ENCODE data around the gene TMBIM1. TPM values are rescaled to one million over a fixed set of nuclear protein-coding genes. Genes with fewer than 3 reads are reported as not detected.
A peak's percentile ranks its signal among the peaks of the same experiment; 100 is the strongest.

Gene TMBIM1
- total and polyA plus RNA-seq, 12 donors: 25.7 to 293 (median 198) TPM

DNA sequence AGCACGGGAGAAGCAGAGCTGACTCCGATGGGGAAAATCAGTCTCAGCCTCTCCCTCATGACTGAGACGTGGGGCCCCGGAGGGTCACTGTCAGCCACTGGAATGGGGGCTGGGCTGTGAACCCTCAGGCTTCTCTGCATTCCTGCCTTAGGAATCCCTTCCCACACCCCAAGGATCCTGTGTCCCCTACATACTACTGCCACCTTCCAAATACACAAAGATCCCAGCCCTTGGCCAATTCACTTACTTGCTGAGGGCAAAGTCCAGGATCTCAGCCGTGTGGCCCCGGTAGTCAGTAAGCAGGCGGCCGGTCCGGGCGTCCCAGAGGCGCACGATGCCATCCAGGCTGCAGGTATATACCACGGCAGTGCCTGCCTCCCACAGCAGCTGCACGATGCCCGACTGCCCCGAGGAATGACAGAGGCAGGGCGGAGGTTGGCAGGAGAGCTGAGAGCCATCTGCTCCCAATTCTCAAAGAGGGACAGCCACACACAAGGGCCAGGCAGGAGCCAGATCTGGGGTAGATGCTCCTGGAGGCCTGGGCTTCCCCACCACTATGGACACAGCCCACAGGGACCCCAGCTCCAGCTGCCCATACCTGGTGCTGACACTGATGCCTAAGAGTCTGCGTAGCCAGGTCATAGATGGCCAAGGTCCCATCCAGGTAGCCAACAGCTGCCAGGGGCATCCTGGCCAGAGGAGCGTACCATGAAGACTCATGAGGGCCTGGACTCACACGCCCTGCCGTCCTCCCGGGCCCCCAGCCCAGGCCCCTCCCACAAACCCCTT, 27.3 kb downstream of the TMBIM1 start:
- Histone ChIP-seq H3K4me3 (no peak overlapping the region), H3K27me3 (no peaks in the 10 kb centered on the region), H3K36me3 (replicated peaks in 1 of 2) (peaks cover 0 to 48% of the 10 kb centered on the region in 2 donors), H3K27ac (no peak overlapping the region), H3K9me3 (replicated peaks in 1 of 3) (no peaks in the 10 kb centered on the region), H3K4me1 (replicated peaks in 1 of 2) (peaks cover 0 to 14% of the 10 kb centered on the region in 2 donors)
- TF ChIP-seq, protein P1, sequence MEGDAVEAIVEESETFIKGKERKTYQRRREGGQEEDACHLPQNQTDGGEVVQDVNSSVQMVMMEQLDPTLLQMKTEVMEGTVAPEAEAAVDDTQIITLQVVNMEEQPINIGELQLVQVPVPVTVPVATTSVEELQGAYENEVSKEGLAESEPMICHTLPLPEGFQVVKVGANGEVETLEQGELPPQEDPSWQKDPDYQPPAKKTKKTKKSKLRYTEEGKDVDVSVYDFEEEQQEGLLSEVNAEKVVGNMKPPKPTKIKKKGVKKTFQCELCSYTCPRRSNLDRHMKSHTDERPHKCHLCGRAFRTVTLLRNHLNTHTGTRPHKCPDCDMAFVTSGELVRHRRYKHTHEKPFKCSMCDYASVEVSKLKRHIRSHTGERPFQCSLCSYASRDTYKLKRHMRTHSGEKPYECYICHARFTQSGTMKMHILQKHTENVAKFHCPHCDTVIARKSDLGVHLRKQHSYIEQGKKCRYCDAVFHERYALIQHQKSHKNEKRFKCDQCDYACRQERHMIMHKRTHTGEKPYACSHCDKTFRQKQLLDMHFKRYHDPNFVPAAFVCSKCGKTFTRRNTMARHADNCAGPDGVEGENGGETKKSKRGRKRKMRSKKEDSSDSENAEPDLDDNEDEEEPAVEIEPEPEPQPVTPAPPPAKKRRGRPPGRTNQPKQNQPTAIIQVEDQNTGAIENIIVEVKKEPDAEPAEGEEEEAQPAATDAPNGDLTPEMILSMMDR (IDR thresholded peaks at IDR 0.05): no peak
- no peak for TF ChIP-seq POLR2A (IDR thresholded peaks at IDR 0.05)
- intact Hi-C loops (cut with DNase I): loop anchor here in 1 of 2 donors (5.0 kb wide), 1 partner anchor 78 kb away; no protein-coding TSS in a partner anchor
- 83 to 85% (median 85%) methylated on average over 11 to 22 of the region's 22 CpGs for WGBS, 4 donors
- peak in 1 of 7 donors; percentile 18 for DNase-seq

DNA sequence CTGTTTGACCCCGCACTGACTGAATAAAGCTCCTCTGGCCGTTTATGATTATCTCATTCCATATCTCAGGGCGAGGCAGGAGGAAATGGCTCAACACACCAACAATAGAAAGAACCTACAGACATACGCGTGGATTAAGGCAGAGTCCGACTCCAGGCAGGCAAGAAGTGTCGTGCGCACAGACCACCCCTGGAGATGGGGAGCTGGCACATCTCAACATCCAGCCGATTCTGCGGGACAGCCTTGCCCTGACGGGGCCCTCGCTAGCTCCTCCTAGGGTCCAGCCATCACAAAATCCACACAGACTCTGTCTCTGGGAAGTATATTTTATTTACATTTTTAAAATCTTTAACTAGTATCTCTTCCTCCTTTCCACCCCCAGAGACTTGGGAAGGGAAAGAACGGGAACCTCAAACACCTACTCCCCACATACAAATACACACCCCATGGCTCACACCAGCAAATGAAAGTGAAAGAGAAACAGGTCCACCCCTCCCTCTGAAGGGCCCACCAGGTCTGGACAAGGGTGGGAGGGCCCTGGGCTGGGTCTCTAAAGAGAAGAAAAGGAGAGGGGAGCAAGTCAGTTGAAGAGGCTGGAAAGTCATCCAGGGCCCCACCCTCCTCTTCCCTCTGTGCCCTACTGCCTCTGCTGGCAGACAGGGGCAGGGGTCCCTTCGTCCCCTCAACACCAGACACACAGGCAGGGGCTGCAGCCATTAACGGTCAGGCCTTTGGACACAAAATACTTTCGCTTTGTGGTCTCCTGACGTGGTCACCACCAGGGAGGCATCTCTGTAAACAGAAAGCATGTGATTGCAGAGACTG, 28.3 kb downstream of the TMBIM1 start:
- Histone ChIP-seq H3K27me3 (no peaks in the 10 kb centered on the region), H3K36me3 (replicated peaks in 1 of 2) (peaks cover 0 to 48% of the 10 kb centered on the region in 2 donors), H3K27ac (no peak overlapping the region), H3K4me1 (replicated peaks in 1 of 2) (peaks cover 0 to 20% of the 10 kb centered on the region in 2 donors), H3K9me3 (replicated peaks in 1 of 3) (no peaks in the 10 kb centered on the region), H3K4me3 (no peak overlapping the region)
- no peak for TF ChIP-seq POLR2A (IDR thresholded peaks at IDR 0.05)
- TF ChIP-seq, protein P1 (IDR thresholded peaks at IDR 0.05): no peak
- no peak for DNase-seq
- 80 to 86% (median 83%) methylated on average over 16 to 17 of the region's 17 CpGs for WGBS, 4 donors
- intact Hi-C loops (cut with DNase I): loop anchor here in 1 of 2 donors (5.0 kb wide), 1 partner anchor 77 kb away; no protein-coding TSS in a partner anchor

DNA sequence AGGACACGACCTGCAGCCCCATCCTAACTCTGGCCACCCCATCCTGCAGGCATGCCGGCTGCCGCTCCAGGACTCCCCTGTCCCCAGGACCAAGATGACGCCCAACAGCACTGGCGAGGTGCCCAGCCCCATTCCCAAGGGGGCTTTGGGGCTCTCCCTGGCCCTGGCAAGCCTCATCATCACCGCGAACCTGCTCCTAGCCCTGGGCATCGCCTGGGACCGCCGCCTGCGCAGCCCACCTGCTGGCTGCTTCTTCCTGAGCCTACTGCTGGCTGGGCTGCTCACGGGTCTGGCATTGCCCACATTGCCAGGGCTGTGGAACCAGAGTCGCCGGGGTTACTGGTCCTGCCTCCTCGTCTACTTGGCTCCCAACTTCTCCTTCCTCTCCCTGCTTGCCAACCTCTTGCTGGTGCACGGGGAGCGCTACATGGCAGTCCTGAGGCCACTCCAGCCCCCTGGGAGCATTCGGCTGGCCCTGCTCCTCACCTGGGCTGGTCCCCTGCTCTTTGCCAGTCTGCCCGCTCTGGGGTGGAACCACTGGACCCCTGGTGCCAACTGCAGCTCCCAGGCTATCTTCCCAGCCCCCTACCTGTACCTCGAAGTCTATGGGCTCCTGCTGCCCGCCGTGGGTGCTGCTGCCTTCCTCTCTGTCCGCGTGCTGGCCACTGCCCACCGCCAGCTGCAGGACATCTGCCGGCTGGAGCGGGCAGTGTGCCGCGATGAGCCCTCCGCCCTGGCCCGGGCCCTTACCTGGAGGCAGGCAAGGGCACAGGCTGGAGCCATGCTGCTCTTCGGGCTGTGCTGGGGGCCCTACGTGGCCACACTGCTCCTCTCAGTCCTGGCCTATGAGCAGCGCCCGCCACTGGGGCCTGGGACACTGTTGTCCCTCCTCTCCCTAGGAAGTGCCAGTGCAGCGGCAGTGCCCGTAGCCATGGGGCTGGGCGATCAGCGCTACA, 29.4 kb downstream of the TMBIM1 start:
- 81 to 89% (median 88%) methylated on average over 15 to 39 of the region's 39 CpGs for WGBS, 4 donors
- peak in 2 of 7 donors; percentile 17 to 20 for DNase-seq
- Histone ChIP-seq H3K4me3 (no peak overlapping the region), H3K27ac (no peak overlapping the region), H3K27me3 (no peaks in the 10 kb centered on the region), H3K36me3 (replicated peaks in 1 of 2) (peaks cover 0 to 48% of the 10 kb centered on the region in 2 donors), H3K9me3 (replicated peaks in 1 of 3) (no peaks in the 10 kb centered on the region), H3K4me1 (replicated peaks in 1 of 2) (peaks cover 4 to 23% of the 10 kb centered on the region in 2 donors)
- no peak for TF ChIP-seq POLR2A (IDR thresholded peaks at IDR 0.05)
- TF ChIP-seq, protein P1 (IDR thresholded peaks at IDR 0.05): no peak
- intact Hi-C loops (cut with DNase I): loop anchor here in 1 of 2 donors (5.0 kb wide), 1 partner anchor 76 kb away; no protein-coding TSS in a partner anchor
